OCI-M2 (cell line): ENCODE measurements around the gene ZNF254.
"Not testable (repeated sequence)": the region's sequence is repeated elsewhere in the genome, so short reads cannot be mapped to it uniquely, and the experiment has no call there.

ENCODE experiments used
- DNase-seq: peaks from one replicate; lab custom pipeline; 2025; ENCODE audit not compliant: unreplicated experiment; lab: John Stamatoyannopoulos, UW

ZNF254 gene

GRCh38 chr19:24071078-24071477, 15.9 kb upstream of the ZNF254 start:
- DNase-seq: no peak

DNA sequence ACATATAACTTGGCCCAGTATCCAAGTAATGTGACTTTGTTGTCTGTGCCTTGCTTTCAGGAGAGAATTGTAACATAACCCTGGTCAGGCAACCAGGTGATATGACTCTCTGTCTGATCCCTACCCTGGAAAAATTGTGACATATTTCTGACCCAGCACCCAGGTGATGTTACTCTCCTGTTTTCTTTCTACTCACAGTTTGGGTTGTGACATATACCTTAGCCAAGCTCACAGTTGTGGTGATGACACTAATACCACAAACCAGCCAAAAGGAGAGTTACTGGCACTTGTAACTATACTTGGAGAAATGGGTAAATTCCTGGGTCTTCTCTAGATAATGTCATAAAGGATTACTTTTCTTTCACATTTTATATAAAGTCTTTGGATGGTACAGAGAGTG, 14.3 kb upstream of the ZNF254 start:
- no peak for DNase-seq

GRCh38 chr19:24073807-24074206, 13.2 kb upstream of the ZNF254 start:
- no peak for DNase-seq

DNA sequence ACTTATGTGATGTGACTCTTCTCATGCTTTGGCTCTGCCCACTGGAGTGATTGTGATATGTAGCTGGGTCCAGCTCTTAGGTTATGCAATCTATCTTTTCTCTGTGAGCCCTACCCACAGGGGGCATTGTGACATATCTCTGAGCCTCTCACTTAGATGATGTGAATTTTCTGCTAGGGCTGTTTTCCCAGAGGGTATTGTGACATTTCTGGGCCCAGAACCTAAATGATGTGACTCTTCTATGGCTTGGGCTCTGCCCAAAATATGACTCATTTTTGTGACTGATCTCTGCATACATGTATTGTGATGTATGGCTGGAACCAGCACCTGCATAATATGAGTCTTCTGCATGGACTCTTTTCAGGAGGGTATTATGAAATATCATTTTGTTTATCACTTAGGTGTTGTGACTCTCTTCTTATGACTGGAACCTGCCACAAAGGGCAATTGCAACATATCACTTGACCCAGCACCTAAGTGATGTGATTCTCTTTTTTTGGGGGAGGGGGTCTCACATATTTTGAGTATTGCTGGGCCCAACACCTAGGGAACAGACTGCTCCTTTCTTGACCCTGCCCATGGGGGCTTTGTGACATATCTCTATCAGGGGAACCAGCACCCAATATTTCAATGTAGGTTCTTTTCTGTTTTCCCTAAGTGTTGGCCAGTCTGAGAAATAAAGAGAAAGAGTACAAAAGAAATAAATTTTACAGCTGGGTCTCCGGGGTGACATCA, 12.1 kb upstream of the ZNF254 start:
- DNase-seq: no peak

DNA sequence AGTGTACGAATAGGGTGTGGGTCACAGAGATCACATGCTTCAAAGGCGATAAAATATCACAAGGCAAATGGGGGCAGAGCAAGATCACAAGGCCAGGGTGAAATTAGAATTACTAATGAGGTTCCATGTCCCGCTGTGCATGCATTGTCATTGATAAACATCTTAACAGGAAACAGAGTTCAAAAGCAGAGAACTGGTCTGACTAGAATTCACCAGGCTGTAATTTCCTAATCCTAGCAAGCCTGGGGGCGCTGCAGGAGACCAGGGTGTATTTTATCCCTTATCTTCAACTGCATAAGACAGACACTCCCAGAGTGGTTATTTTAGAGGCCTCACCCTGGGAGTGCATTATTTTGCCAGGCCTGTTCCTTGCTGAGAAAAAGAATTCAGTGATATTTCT, 11.5 kb upstream of the ZNF254 start:
- not testable (repeated sequence) for DNase-seq

- DNase-seq: no peak
Observed at GRCh38 chr19:24078680-24079079, 8.3 kb upstream of the ZNF254 start.

GRCh38 chr19:24081056-24081455, 5.9 kb upstream of the ZNF254 start:
- DNase-seq: no peak

- no peak for DNase-seq
Observed at GRCh38 chr19:24098359-24098758, 11.4 kb downstream of the ZNF254 start.

DNA sequence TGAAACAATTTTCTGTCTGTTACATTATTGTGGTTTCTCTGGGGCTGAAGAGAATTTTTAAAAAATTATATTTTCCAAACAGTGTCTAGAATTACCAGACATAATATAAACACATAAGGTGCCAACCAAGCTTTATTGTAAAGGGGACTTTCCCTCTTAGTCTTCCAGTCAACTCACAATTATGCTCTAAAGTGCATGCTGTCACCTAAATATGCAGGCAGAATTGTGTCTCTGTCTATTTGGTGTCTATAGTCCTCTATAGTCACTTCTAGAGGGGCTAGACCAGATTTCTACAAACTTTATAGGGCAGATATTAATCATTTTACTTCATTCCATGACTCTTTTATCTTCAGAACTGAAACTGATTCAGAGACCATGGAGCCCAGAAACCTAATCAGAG, 12.8 kb downstream of the ZNF254 start:
- DNase-seq: no peak

GRCh38 chr19:24100597-24100996, 13.6 kb downstream of the ZNF254 start:
- DNase-seq: not testable (repeated sequence)

DNA sequence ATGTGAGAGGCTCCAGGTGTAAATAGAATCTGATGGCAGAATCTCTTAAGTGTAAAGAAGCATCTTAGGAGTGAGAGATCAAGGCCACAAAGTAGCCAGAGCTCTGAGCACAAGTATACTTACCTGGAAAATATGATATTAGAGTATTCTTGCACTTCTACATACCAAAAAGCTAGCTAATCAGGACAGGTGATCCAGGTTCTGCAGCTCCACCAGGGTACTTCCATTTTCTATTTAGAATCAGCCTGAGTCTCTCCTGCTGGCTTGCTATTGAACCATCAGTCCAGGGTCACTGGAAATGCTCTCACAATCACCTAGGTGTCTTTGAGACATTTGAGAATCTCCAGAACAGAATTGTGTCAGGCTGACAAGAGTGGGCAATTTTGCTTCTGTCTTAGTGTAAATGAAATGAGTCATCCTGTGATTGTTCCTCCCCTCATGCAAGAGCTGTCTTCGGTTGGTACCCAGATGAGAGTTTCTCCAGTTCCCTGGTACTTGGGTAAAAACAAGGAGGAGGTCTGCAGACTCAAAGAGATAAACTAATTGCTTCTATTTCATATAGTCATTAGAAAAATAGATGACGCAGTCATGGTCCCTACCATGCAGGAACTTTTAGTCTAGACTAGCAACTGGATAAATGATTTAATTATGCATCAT, 14.6 kb downstream of the ZNF254 start:
- DNase-seq: no peak

- DNase-seq: no peak
Observed at GRCh38 chr19:24127601-24128000, 40.6 kb downstream of the ZNF254 start.

DNA sequence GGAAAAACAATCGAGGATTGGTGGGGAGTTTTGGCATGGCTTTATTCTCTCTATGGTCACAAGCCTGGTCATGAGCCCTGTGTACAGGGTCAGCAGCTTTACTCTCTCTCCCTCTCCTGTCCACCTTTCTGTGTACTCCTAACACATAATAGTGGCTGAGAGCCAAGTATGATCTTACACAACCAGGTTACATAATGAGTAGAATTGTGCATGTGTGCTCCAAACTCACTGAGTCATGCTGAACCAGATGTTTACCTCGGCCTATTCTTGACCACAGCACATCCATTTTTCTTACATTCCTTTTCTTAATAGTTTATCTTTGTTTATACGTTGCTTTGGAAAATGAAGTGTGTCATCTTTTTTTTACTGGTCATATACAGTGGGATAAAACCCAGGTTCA, 53.1 kb downstream of the ZNF254 start:
- DNase-seq: no peak

GRCh38 chr19:24140591-24140990, 53.6 kb downstream of the ZNF254 start:
- DNase-seq: no peak

- DNase-seq: no peak
Observed at GRCh38 chr19:24141612-24142011, 54.6 kb downstream of the ZNF254 start.

DNA sequence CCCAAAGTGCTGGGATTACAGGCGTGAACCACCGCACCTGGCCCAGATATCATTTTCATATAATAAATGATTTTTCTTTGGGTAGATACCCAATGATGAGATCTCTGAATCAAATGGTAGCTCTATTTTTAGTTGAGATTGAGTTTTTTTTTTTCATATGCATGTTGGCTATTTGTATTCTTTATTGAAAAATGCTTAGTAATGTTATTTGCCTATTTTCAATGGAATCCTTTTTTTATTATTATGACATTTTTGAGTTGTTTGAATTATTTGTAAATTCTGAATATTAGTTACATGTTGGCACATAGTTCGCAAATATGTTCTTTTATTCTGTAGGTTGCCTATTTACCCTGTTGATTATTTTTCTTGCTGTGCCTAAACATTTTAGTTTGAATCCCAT, 55.8 kb downstream of the ZNF254 start:
- no peak for DNase-seq

GRCh38 chr19:24159707-24160106, 72.7 kb downstream of the ZNF254 start:
- no peak for DNase-seq

DNA sequence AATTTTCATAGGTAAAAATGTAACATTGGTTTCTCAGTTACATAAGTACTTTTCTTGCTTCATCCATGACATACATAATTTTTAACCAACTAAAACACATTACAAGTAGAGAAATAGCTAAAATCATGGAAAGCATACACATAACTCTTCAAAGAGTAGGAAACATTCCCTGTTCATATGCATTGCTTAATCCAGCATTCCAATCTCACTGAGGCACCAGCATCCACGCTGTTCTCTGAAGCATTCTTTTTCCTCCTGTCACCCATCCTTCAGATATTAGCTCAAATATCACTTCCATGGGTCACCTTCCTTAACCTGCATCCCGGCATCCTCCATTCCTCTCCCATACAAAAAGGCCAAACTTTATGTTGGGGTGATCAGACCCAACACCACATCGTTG, 79.1 kb downstream of the ZNF254 start:
- DNase-seq: no peak

DNA sequence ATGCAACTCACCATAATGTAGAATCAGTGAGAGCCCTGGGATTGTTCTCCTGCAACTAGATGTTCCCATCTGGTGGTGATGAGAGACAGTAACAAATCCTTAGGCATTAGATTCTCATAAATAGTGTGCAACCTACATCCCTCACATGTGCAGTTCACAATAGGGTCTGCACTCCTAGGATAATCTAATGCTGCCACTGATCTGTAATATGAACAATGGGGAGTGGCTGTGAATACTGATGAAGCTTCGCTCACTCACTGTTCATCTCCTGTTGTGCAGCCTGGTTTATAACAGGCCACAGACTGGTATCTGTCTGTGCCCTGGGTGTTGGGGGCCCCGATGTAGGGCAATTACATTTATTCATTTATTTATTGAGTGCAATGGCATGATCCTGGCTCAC, 86.9 kb downstream of the ZNF254 start:
- DNase-seq: no peak

DNA sequence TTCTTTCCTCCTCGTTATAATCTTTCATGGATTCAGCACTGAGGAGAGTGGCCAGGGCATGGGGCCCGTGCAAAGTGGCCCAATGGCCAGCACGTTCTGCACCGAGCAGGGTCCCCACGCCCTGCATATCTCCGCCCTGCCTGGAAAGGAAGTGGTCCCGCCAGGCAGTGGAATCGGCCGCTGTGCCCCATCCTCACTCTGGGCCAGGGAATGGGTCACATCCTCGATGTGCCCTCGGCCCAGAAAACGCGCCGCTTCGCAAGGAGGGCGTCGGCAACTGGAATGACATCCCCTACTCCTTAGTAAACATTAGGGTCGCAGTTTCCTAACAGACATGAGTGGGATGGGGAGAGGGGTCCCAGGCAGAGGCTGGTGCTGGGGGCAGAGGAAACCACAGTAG, 90.7 kb downstream of the ZNF254 start:
- DNase-seq: no peak

- DNase-seq: no peak
Observed at GRCh38 chr19:24178207-24178606, 91.2 kb downstream of the ZNF254 start.
